Progenitor cell of endocrine pancreas (in vitro differentiated cells): ENCODE measurements around the gene MIOS. TPM values are rescaled to one million over a fixed set of nuclear protein-coding genes. Genes with fewer than 3 reads are reported as not detected.
A peak's percentile ranks its signal among the peaks of the same experiment; 100 is the strongest.

Source experiments
- DNase-seq: peaks from one replicate; pipeline ENCODE4 v3.0.0; 2021; ENCODE audit warnings: low spot score; ENCODE audit not compliant: unreplicated experiment
- H3K27ac Mint-ChIP-seq: 2 replicates; pipeline ENCODE4 v1.8.0; 2021; ENCODE audit warnings: mild to moderate bottlenecking, moderate library complexity, mixed read lengths
- H3K27me3 Mint-ChIP-seq: 2 replicates; pipeline ENCODE4 v1.8.0; 2021; ENCODE audit warnings: mixed read lengths
- H3K36me3 Mint-ChIP-seq: 2 replicates; pipeline ENCODE4 v1.8.0; 2022; ENCODE audit warnings: mixed read lengths; ENCODE audit not compliant: insufficient read depth
- H3K4me1 Mint-ChIP-seq: 2 replicates; pipeline ENCODE4 v1.8.0; 2021; ENCODE audit warnings: low read depth, mixed read lengths
- H3K4me3 Mint-ChIP-seq: 2 replicates; pipeline ENCODE4 v1.8.0; 2021; ENCODE audit warnings: low read depth, mild to moderate bottlenecking, moderate library complexity, mixed read lengths
- H3K9me3 Mint-ChIP-seq: 2 replicates; pipeline ENCODE4 v1.8.0; 2021; ENCODE audit warnings: low read depth, mixed read lengths
- CTCF ChIP-seq: fragments of 200-600 bp; sonication (generic); IDR thresholded peaks from one replicate; pipeline ENCODE4 v1.5.0; 2021; ENCODE audit warnings: antibody characterized with exemption, mild to moderate bottlenecking; ENCODE audit not compliant: unreplicated experiment
- total RNA-seq: library from RNA; stranded (reverse); gene quantifications from 2 replicates; pipeline ENCODE4 v1.2.1, GENCODE V29; 2021

The MIOS gene
- total RNA-seq, 1 donor from 2014 or later: 62.0 TPM

GRCh38 chr7:7640221-7641128 is 73.8 kb downstream of the MIOS start, which contains the start of gene UMAD1:
Gene UMAD1, plus strand, starts transcription at chr7:7640752. Its CDS starts 32,620 bp downstream, at chr7:7673372.
- Mint-ChIP-seq H3K9me3 (peaks cover 6% of the 10 kb centered on the region), H3K4me3 (peak within 1 kb of the TSS; percentile 99), H3K4me1 (peaks cover 23% of the 10 kb centered on the region), H3K27ac (peak within 1 kb of the TSS; percentile 99), H3K36me3 (peaks cover 23% of the 10 kb centered on the region), H3K27me3 (no peaks in the 10 kb centered on the region)
- DNase-seq: peak; percentile 91
- TF ChIP-seq CTCF: no peak

GRCh38 chr7:7641129-7641663 is 74.5 kb downstream of the MIOS start:
- H3K4me3 Mint-ChIP-seq: peak overlapping the region; percentile 99
- H3K27me3 Mint-ChIP-seq: no peaks in the 10 kb centered on the region
- TF ChIP-seq CTCF: no peak
- no peak for DNase-seq
- H3K4me1 Mint-ChIP-seq: peaks cover 23% of the 10 kb centered on the region
- H3K9me3 Mint-ChIP-seq: peaks cover 12% of the 10 kb centered on the region
- peak overlapping the region; percentile 99 for H3K27ac Mint-ChIP-seq
- peaks cover 28% of the 10 kb centered on the region for H3K36me3 Mint-ChIP-seq

GRCh38 chr7:7642081-7642480 is 75.4 kb downstream of the MIOS start:
- Mint-ChIP-seq H3K4me3 (peak overlapping the region; percentile 99), H3K4me1 (peaks cover 23% of the 10 kb centered on the region), H3K27me3 (no peaks in the 10 kb centered on the region), H3K36me3 (peaks cover 32% of the 10 kb centered on the region), H3K27ac (peak overlapping the region; percentile 99), H3K9me3 (peaks cover 17% of the 10 kb centered on the region)
- no peak for DNase-seq
- no peak for TF ChIP-seq CTCF

GRCh38 chr7:7647495-7648036 is 80.9 kb downstream of the MIOS start:
- H3K27ac Mint-ChIP-seq: no peak overlapping the region
- H3K36me3 Mint-ChIP-seq: peaks cover 32% of the 10 kb centered on the region
- peaks cover 17% of the 10 kb centered on the region for H3K9me3 Mint-ChIP-seq
- no peak for TF ChIP-seq CTCF
- H3K4me1 Mint-ChIP-seq: peaks cover 39% of the 10 kb centered on the region
- no peaks in the 10 kb centered on the region for H3K27me3 Mint-ChIP-seq
- DNase-seq: no peak
- no peak overlapping the region for H3K4me3 Mint-ChIP-seq

- peak overlapping the region; percentile 73 for H3K27ac Mint-ChIP-seq
- no peaks in the 10 kb centered on the region for H3K27me3 Mint-ChIP-seq
- no peak for DNase-seq
- H3K36me3 Mint-ChIP-seq: peaks cover 9% of the 10 kb centered on the region
- H3K4me1 Mint-ChIP-seq: peaks cover 34% of the 10 kb centered on the region
- H3K9me3 Mint-ChIP-seq: peaks cover 9% of the 10 kb centered on the region
- no peak for TF ChIP-seq CTCF
- peak overlapping the region; percentile 6 for H3K4me3 Mint-ChIP-seq
These were observed 84.1 kb downstream of the MIOS start for GRCh38 chr7:7650682-7651206.
